ENCODE data around the gene TBL1XR1. TPM values are rescaled to one million over a fixed set of nuclear protein-coding genes. Genes with fewer than 3 reads are reported as not detected.

Gene TBL1XR1
- total RNA-seq, 4 donors from 2014 or later = 51.6 to 91.1 (median 66.0) TPM

DNA sequence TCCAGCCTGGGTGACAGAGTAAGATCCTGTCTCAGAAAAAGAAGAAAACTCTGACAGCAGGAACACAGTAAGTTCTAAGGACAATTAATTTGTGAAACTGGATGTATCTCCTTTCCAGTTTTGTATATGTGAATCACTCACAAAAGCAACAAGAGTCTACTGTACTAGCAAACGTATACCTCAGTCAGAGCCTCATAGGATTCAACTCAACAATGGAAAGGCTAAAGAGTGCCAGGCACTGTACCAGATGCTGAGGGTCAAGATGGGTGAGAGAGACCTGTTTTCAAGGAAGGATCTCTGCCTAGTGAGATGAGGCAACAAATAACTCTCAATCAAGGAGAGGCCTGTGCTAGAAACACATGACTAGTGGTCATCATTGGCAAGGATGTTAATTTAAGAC is 14.9 kb downstream of the TBL1XR1 start:
- intact Hi-C loops (cut with DNase I; ENCODE audit: low total_unique reads) = no loop called here
- WGBS, 2 donors = 44 to 50% methylated on average over 1 of the region's 1 CpG
- DNase-seq (ENCODE audit: low spot score in 2 of 2) = no peak
- TF ChIP-seq, protein P1, sequence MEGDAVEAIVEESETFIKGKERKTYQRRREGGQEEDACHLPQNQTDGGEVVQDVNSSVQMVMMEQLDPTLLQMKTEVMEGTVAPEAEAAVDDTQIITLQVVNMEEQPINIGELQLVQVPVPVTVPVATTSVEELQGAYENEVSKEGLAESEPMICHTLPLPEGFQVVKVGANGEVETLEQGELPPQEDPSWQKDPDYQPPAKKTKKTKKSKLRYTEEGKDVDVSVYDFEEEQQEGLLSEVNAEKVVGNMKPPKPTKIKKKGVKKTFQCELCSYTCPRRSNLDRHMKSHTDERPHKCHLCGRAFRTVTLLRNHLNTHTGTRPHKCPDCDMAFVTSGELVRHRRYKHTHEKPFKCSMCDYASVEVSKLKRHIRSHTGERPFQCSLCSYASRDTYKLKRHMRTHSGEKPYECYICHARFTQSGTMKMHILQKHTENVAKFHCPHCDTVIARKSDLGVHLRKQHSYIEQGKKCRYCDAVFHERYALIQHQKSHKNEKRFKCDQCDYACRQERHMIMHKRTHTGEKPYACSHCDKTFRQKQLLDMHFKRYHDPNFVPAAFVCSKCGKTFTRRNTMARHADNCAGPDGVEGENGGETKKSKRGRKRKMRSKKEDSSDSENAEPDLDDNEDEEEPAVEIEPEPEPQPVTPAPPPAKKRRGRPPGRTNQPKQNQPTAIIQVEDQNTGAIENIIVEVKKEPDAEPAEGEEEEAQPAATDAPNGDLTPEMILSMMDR (IDR thresholded peaks at IDR 0.05) = no peak
- TF ChIP-seq POLR2A (IDR thresholded peaks at IDR 0.05) = no peak
- H3K4me3 ChIP-seq (ENCODE audit: low read depth, poor library complexity, severe bottlenecking) = no peak overlapping the region

DNA sequence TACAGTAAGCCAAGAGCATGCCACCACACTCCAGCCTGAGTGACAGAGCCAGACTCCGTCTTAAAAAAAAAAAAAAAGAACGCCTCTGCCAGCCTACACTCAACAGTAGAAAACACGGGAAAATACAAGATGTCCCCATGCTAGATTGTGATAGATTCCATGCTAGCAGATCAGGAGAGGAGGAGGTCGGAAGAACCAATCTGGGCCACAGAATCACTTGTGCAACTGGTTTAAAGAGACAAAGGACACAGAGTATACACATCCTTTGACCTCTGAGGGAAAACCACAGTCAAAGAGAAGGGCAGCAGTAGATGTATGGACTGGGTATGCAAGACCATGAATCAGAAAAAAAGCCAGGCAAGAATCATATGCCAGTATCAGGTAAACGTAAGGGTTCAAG is 15.9 kb downstream of the TBL1XR1 start:
- no peak for TF ChIP-seq POLR2A (IDR thresholded peaks at IDR 0.05)
- TF ChIP-seq, protein P1 (IDR thresholded peaks at IDR 0.05) = no peak
- no peak overlapping the region for H3K4me3 ChIP-seq (ENCODE audit: low read depth, poor library complexity, severe bottlenecking)
- WGBS, 2 donors = 76 to 84% methylated on average over 5 of the region's 5 CpGs
- intact Hi-C loops (cut with DNase I; ENCODE audit: low total_unique reads) = no loop called here
- no peak for DNase-seq (ENCODE audit: low spot score in 2 of 2)

DNA sequence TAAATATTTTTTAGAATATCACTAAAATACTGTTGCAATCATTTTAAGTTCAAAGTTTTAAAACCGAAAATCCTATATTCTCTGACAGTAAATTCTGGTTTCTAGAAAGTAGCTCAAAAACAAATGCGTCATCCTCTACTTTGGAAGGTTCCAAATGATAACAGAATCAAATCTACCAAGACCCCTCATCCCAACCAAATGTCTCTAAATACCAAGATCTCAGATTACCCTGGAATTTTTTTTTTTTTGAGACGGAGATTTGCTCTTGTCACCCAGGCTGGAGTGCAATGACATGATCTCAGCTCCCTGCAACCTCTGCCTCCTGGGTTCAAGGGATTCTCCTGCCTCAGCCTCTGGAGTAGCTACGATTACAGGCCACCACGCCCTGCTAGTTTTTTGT is 16.8 kb downstream of the TBL1XR1 start:
- no peak overlapping the region for H3K4me3 ChIP-seq (ENCODE audit: low read depth, poor library complexity, severe bottlenecking)
- 96 to 97% methylated on average over 5 of the region's 5 CpGs for WGBS, 2 donors
- no peak for DNase-seq (ENCODE audit: low spot score in 2 of 2)
- intact Hi-C loops (cut with DNase I; ENCODE audit: low total_unique reads) = no loop called here
- TF ChIP-seq POLR2A (IDR thresholded peaks at IDR 0.05) = no peak
- TF ChIP-seq, protein P1 (IDR thresholded peaks at IDR 0.05) = no peak

DNA sequence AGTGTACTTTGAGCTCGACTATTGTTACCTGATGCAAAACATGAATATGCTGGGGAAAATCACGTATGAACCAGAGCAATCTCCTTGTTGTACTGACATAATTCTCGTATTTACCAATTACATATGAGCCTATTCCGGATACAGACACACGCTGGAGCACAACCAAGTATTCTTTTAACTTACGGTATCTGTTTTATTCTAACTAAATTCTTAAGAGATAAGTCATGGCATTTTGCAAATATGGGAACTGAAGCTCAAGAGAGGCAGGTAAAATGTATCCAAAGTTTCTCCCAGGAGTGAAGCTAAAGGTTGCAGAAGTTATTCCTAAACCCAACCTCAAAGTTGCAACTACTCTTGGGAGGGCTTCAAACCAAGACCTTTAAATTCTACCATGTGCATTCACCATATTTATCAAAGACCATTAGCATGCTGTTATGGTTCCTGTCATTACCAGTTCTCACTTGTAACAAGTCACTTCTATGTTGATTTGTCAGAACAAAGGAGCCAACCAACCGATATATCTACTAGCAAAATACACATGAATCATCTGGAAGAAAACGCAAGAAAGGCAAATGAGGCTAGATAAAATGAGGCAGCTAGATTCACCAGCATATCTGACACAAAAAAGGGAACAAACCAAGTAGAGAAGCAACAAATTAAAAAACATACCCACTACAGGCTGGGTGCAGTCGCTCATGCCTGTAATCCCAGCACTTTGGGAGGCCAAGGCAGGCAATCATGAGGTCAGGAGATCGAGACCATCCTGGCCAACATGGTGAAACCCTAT is 17.8 kb downstream of the TBL1XR1 start:
- WGBS, 2 donors = 58 to 59% methylated on average over 10 of the region's 10 CpGs
- no peak for TF ChIP-seq POLR2A (IDR thresholded peaks at IDR 0.05)
- TF ChIP-seq, protein P1 (IDR thresholded peaks at IDR 0.05) = no peak
- no peak overlapping the region for H3K4me3 ChIP-seq (ENCODE audit: low read depth, poor library complexity, severe bottlenecking)

DNA sequence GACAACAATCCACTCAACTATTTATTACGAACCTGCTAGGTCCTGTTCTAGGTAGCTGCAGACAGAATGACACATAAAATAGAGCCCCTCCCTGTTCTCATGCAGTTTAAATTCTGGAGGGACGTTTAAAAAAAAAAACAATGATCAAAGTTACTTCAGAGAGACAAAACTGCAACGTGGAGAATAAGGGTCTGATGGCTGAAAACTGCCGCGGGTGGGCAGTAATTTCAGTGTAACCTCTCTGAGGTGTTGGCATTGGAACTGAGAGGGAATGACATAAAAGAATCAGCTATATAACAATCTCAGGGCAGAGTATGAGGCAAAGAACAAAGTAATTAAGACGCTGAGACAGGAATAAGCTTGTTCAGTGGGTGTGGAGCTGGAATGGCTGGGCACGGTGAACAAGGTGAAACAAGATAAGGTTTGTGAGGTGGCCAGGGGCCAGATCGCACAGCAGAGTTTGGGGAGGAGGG is 19.5 kb downstream of the TBL1XR1 start:
- intact Hi-C loops (cut with DNase I; ENCODE audit: low total_unique reads) = no loop called here
- WGBS, 2 donors = 38 to 41% methylated on average over 8 of the region's 8 CpGs

More for the DNA sequence above, 17.8 kb downstream of the TBL1XR1 start:
- DNase-seq (ENCODE audit: low spot score in 2 of 2) = no peak
- intact Hi-C loops (cut with DNase I; ENCODE audit: low total_unique reads) = no loop called here

More for the DNA sequence above, 19.5 kb downstream of the TBL1XR1 start:
- no peak overlapping the region for H3K4me3 ChIP-seq (ENCODE audit: low read depth, poor library complexity, severe bottlenecking)
- TF ChIP-seq, protein P1 (IDR thresholded peaks at IDR 0.05) = no peak
- TF ChIP-seq POLR2A (IDR thresholded peaks at IDR 0.05) = no peak
- no peak for DNase-seq (ENCODE audit: low spot score in 2 of 2)
